ENCODE results near the gene IQGAP3.

- TF ChIP-seq CTCF (IDR thresholded peaks at IDR 0.05 in 8 of 11, conservative IDR thresholded peaks at IDR 0.05 in 3 of 11) = peak; percentile 77 to 95 (median 93)
- TF ChIP-seq POLR2AphosphoS5 (IDR thresholded peaks at IDR 0.05) = no peak
- TF ChIP-seq POLR2A (IDR thresholded peaks at IDR 0.05) = no peak
These were observed 11.7 kb upstream of the IQGAP3 start for GRCh38 chr1:156583821-156584622.
